NCI-H345 treated with DMSO at 0.1 percent for 48 hours (cell line): ENCODE data around the gene ABHD5.

Experiments used
- DNase-seq: peaks from one replicate; lab custom pipeline; 2025; ENCODE audit not compliant: unreplicated experiment; lab: John Stamatoyannopoulos, UW

ABHD5 gene

GRCh38 chr3:43773273-43774094 is 82.7 kb downstream of the ABHD5 start:
- no peak for DNase-seq

- no peak for DNase-seq
Observed at GRCh38 chr3:43774799-43775198, 84.1 kb downstream of the ABHD5 start.

DNA sequence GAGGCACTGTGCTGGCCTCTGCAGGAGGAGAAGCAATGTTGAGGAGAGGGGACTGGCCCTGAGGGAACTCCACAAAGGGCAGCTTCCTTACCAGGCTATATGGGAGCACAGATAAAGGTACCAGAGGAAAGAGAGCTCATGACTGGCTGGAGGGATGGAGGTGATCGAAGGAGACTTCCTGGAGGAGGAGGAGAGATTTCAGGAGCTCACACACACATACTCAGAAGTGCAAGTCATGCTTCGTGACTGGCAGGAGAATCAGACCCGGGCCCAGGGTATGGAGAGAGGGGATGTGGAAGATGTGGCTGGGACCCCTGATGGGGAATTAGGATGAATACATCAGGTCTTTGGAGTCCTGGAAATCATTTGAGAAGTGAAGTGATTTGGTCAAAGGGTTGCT is 85.4 kb downstream of the ABHD5 start:
- DNase-seq, result no peak

DNA sequence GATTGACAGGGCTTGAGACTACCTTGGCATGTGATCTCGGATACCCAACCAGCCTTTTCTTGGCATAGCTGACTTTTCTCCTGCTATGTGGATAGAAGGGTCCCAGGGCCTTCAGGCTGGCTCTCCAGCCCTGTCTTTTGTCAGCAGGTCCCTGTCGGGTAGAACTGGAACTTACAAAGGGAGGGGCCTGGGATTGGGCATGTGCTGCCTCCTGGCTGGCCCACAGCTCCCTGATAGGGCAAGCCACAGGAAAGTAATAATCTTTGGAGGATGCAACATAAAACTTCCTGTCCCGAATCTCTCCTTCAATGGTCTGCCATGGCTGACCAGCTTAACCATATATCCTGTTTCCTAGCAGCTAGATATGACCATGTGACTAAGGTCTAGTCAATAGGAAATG is 89.1 kb downstream of the ABHD5 start:
- no peak for DNase-seq

GRCh38 chr3:43782541-43782940 is 91.8 kb downstream of the ABHD5 start:
- DNase-seq, result no peak
